Right lobe of liver (tissue), 4 donors: ENCODE data around the gene PCLO.

ENCODE experiments used
- CTCF ChIP-seq, 4 donors: fragments of 200-600 bp in 3 of 4; fragments of 450-650 bp in 1 of 4; IDR thresholded peaks; one replicate each; pipeline versions ENCODE4 v1.5.1 to v1.8.0; 2016 to 2022; ENCODE audit warnings: antibody characterized with exemption in 4 of 4, mild to moderate bottlenecking in 2 of 4
- POLR2A ChIP-seq: fragments of 450-650 bp; IDR thresholded peaks from one replicate; pipeline ENCODE4 v1.6.1; 2017; ENCODE audit warnings: antibody characterized with exemption, mild to moderate bottlenecking
- donor health status: DM: no; HTN: no; CAD: no.
- donor health status: DM: no; HTN: no; CAD: no.
- donor health status: DM: no; HTN: yes; CAD: no.

- TF ChIP-seq POLR2A (no peak), CTCF (IDR thresholded peaks at IDR 0.05) (no peak)
These were observed 77.4 kb downstream of the PCLO start for GRCh38 chr7:83085299-83085698.
